WTC11 (cell line): ENCODE results near the gene HDLBP.

Source experiments
- ATF3 ChIP-seq: sonication (generic); formaldehyde crosslinking; conservative IDR thresholded peaks from 2 replicates; pipeline ENCODE4 v1.8.1; 2022; ENCODE audit warnings: mild to moderate bottlenecking, missing genetic modification reagents
- ATF6 ChIP-seq: sonication (generic); formaldehyde crosslinking; IDR thresholded peaks from 2 replicates; pipeline ENCODE4 v1.8.1; 2023; ENCODE audit warnings: mild to moderate bottlenecking, missing genetic modification reagents
- CTCF ChIP-seq: fragments of 200-600 bp; IDR thresholded peaks from 2 replicates; pipeline ENCODE4 v1.8.0; 2022; ENCODE audit warnings: antibody characterized with exemption
- ESRRA ChIP-seq: sonication (generic); formaldehyde crosslinking; IDR thresholded peaks from 2 replicates; pipeline ENCODE4 v1.8.1; 2022; ENCODE audit warnings: mild to moderate bottlenecking, missing genetic modification reagents, borderline replicate concordance
- ETV6 ChIP-seq: sonication (generic); formaldehyde crosslinking; IDR thresholded peaks from 2 replicates; pipeline ENCODE4 v1.8.1; 2022; ENCODE audit warnings: mild to moderate bottlenecking, missing genetic modification reagents
- FOXP1 ChIP-seq: sonication (generic); formaldehyde crosslinking; IDR thresholded peaks from 2 replicates; pipeline ENCODE4 v1.8.0; 2022; ENCODE audit warnings: missing genetic modification reagents, mild to moderate bottlenecking, moderate library complexity, borderline replicate concordance
- FOXP4 ChIP-seq: sonication (generic); formaldehyde crosslinking; IDR thresholded peaks from 2 replicates; pipeline ENCODE4 v1.8.0; 2022; ENCODE audit warnings: mild to moderate bottlenecking, missing genetic modification reagents
- NR2C2 ChIP-seq: sonication (generic); formaldehyde crosslinking; IDR thresholded peaks from 2 replicates; pipeline ENCODE4 v1.8.0; 2022; ENCODE audit warnings: mild to moderate bottlenecking, missing genetic modification reagents
- TCF7 ChIP-seq: sonication (generic); formaldehyde crosslinking; IDR thresholded peaks from 2 replicates; pipeline ENCODE4 v1.8.0; 2022; ENCODE audit warnings: mild to moderate bottlenecking, low read depth, missing genetic modification reagents, moderate library complexity
- ZNF232 ChIP-seq: sonication (generic); formaldehyde crosslinking; IDR thresholded peaks from 2 replicates; pipeline ENCODE4 v1.8.0; 2022; ENCODE audit warnings: mild to moderate bottlenecking, missing genetic modification reagents
- ZNF263 ChIP-seq: sonication (generic); formaldehyde crosslinking; IDR thresholded peaks from 2 replicates; pipeline ENCODE4 v1.8.1; 2022; ENCODE audit warnings: low read depth, mild to moderate bottlenecking, moderate library complexity, missing genetic modification reagents
- ZNF512 ChIP-seq: sonication (generic); formaldehyde crosslinking; IDR thresholded peaks from 2 replicates; pipeline ENCODE4 v1.8.1; 2022; ENCODE audit warnings: missing genetic modification reagents, borderline replicate concordance
- TF ChIP-seq, protein P1 (sequence below): sonication (generic); formaldehyde crosslinking; IDR thresholded peaks from 2 replicates; pipeline ENCODE4 v1.8.0; 2022; ENCODE audit warnings: mild to moderate bottlenecking, missing genetic modification reagents
- TF ChIP-seq, protein P2 (sequence below): sonication (generic); formaldehyde crosslinking; IDR thresholded peaks from 2 replicates; pipeline ENCODE4 v1.8.1; 2023; ENCODE audit warnings: mild to moderate bottlenecking, missing genetic modification reagents

DNA sequence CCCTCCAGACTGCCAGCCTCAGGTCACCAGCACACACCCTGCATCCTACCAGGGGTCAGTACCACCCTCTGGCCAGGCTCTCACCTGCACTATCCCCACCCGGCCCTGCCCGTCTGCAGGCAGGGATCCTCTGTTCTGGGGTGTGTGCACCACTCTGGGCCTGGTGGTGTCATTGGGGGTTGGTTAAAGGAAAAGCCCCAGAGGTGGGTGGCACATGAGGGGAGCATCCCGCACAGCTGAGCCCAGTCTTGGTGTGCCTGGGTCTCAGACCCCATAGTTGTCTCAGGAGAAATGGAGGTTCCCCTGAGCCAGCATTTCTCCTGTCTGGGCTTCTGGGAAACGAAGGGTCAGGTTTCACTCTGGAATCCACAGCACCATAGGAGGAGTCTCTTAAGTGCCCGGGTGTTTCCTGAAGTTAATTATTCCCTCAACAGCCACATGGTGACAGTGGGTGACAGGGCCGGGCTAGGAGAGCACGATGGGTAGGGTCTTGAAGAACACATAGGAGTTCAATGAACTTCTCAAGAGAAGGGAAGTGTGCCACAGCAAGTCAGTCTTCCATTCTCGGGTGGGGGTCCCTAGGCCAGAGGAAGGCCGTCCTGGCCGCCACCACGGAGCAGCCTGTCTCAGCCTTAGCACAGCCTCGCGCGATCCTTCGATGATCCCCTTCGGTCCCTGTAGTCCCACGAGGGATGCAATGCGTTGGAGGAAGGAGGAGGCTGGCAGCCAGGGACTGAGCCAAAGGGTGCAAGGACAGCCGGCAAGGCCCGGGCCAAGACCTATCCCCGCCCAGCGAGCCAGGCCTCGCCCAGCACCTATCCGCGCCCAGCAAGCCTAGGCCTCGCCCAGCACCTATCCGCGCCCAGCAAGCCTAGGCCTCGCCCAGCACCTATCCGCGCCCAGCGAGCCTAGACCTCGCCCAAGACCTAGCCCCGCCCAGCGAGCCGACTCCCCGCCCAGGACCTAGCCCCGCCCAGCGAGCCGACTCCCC is 39.5 kb upstream of the HDLBP start:
- TF ChIP-seq ZNF232 (CRISPR knock-in tag) (no peak), CTCF (no peak), TCF7 (no peak), ATF6 (CRISPR knock-in tag) (no peak), ATF3 (CRISPR knock-in tag) (no peak), ETV6 (CRISPR knock-in tag) (peak; percentile 18; the same call in 1 of the 2 replicates), ZNF263 (CRISPR knock-in tag) (no peak), ZNF512 (no peak), NR2C2 (no peak), FOXP4 (CRISPR knock-in tag) (no peak), FOXP1 (no peak), ESRRA (CRISPR knock-in tag) (no peak)
- TF ChIP-seq, protein P1, sequence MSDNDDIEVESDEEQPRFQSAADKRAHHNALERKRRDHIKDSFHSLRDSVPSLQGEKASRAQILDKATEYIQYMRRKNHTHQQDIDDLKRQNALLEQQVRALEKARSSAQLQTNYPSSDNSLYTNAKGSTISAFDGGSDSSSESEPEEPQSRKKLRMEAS (CRISPR knock-in tag): peak; percentile 57; the same call in 1 of the 2 replicates
- TF ChIP-seq, protein P2, sequence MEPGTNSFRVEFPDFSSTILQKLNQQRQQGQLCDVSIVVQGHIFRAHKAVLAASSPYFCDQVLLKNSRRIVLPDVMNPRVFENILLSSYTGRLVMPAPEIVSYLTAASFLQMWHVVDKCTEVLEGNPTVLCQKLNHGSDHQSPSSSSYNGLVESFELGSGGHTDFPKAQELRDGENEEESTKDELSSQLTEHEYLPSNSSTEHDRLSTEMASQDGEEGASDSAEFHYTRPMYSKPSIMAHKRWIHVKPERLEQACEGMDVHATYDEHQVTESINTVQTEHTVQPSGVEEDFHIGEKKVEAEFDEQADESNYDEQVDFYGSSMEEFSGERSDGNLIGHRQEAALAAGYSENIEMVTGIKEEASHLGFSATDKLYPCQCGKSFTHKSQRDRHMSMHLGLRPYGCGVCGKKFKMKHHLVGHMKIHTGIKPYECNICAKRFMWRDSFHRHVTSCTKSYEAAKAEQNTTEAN (CRISPR knock-in tag): no peak
